Activated CD4-positive, alpha-beta memory T cell treated with anti-CD3 and anti-CD28 coated beads, Interleukin-2, amount 10 ng/mL, durations not matched to agents 7 days and 5 days (primary cell): ENCODE data around the gene TMEM255A. TPM values are rescaled to one million over a fixed set of nuclear protein-coding genes. Genes with fewer than 3 reads are reported as not detected.

Source experiments
- CTCF ChIA-PET: fragments of 350-600 bp; sonication (Branson Sonifier 250); formaldehyde crosslinking; loops from one replicate; lab custom pipeline; 2021; ENCODE audit warnings: antibody characterized with exemption, inconsistent platforms; lab: Charles Lee
- POLR2A ChIA-PET: fragments of 350-600 bp; sonication (Branson Sonifier 250); formaldehyde crosslinking; loops from one replicate; lab custom pipeline; 2021; ENCODE audit warnings: antibody characterized with exemption; lab: Charles Lee
- DNase-seq: peaks from one replicate; pipeline ENCODE4 v3.0.0-alpha.2; 2020
- H3K27ac Mint-ChIP-seq: one replicate; pipeline ENCODE4 v1.8.0; 2021; ENCODE audit warnings: mild to moderate bottlenecking, mixed read lengths
- H3K27me3 Mint-ChIP-seq: one replicate; pipeline ENCODE4 v1.8.0; 2021; ENCODE audit warnings: mixed read lengths
- H3K36me3 Mint-ChIP-seq: one replicate; pipeline ENCODE4 v1.8.0; 2021; ENCODE audit warnings: low read depth, mixed read lengths
- H3K4me1 Mint-ChIP-seq: one replicate; pipeline ENCODE4 v1.8.0; 2021; ENCODE audit warnings: mixed read lengths
- H3K4me3 Mint-ChIP-seq: one replicate; pipeline ENCODE4 v1.8.0; 2021; ENCODE audit warnings: mild to moderate bottlenecking, mixed read lengths
- H3K9me3 Mint-ChIP-seq: one replicate; pipeline ENCODE4 v1.8.0; 2021; ENCODE audit warnings: mixed read lengths
- total RNA-seq, 2 experiments: library from RNA; stranded (reverse); gene quantifications; one replicate each; pipeline ENCODE4 v1.2.3, GENCODE V29; 2021

Gene TMEM255A
- total RNA-seq, 2 experiments from 2014 or later = not detected

- Mint-ChIP-seq H3K9me3 (no peaks in the 10 kb centered on the region), H3K36me3 (no peaks in the 10 kb centered on the region), H3K27ac (no peak overlapping the region), H3K27me3 (peaks cover 18% of the 10 kb centered on the region), H3K4me3 (no peak overlapping the region), H3K4me1 (no peaks in the 10 kb centered on the region)
- ChIA-PET CTCF (no interaction called here), POLR2A (no interaction called here)
- no peak for DNase-seq
Measured at GRCh38 chrX:120321520-120322281, 10.4 kb upstream of the TMEM255A start.

- CTCF ChIA-PET = interaction anchor here (1.2 kb wide), 1 partner anchor 68 kb away, joined by 4 read pairs; the partner anchor contains the start of gene ZBTB33
Measured at GRCh38 chrX:120318411-120318810, 7.2 kb upstream of the TMEM255A start.

GRCh38 chrX:120316587-120317283 is 5.5 kb upstream of the TMEM255A start:
- DNase-seq = no peak

More at GRCh38 chrX:120318411-120318810, 7.2 kb upstream of the TMEM255A start:
- Mint-ChIP-seq H3K4me3 (no peak overlapping the region), H3K9me3 (no peaks in the 10 kb centered on the region), H3K4me1 (no peaks in the 10 kb centered on the region), H3K27ac (no peak overlapping the region), H3K36me3 (no peaks in the 10 kb centered on the region), H3K27me3 (peaks cover 33% of the 10 kb centered on the region)
- DNase-seq = no peak
- POLR2A ChIA-PET = no interaction called here

GRCh38 chrX:120315776-120316175 is 4.5 kb upstream of the TMEM255A start:
- H3K36me3 Mint-ChIP-seq = no peaks in the 10 kb centered on the region
- no peaks in the 10 kb centered on the region for H3K9me3 Mint-ChIP-seq
- DNase-seq = no peak
- H3K27me3 Mint-ChIP-seq = peaks cover 53% of the 10 kb centered on the region
- no peak overlapping the region for H3K4me3 Mint-ChIP-seq
- CTCF ChIA-PET = no interaction called here
- H3K27ac Mint-ChIP-seq = no peak overlapping the region
- peaks cover 3% of the 10 kb centered on the region for H3K4me1 Mint-ChIP-seq
- POLR2A ChIA-PET = no interaction called here

More at GRCh38 chrX:120316587-120317283, 5.5 kb upstream of the TMEM255A start:
- Mint-ChIP-seq H3K4me3 (no peak overlapping the region), H3K4me1 (no peaks in the 10 kb centered on the region), H3K9me3 (no peaks in the 10 kb centered on the region), H3K27ac (no peak overlapping the region), H3K27me3 (peaks cover 48% of the 10 kb centered on the region), H3K36me3 (no peaks in the 10 kb centered on the region)
- CTCF ChIA-PET = interaction anchor here (0.6 kb wide), 1 partner anchor 705 kb away, joined by 3 read pairs; no protein-coding TSS in a partner anchor
- POLR2A ChIA-PET = no interaction called here

- no peak for DNase-seq
- Mint-ChIP-seq H3K27me3 (peaks cover 59% of the 10 kb centered on the region), H3K27ac (no peak overlapping the region), H3K4me1 (peaks cover 29% of the 10 kb centered on the region), H3K4me3 (no peak overlapping the region), H3K36me3 (peaks cover 4% of the 10 kb centered on the region), H3K9me3 (no peaks in the 10 kb centered on the region)
- ChIA-PET CTCF (interaction anchor here (1.0 kb wide), 1 partner anchor 13 kb away, joined by 3 read pairs; no protein-coding TSS in a partner anchor), POLR2A (no interaction called here)
Measured at GRCh38 chrX:120311727-120312063, 434 bp upstream of the TMEM255A start.

GRCh38 chrX:120309873-120310705 is 1.2 kb downstream of the TMEM255A start:
- no peaks in the 10 kb centered on the region for H3K9me3 Mint-ChIP-seq
- peaks cover 55% of the 10 kb centered on the region for H3K27me3 Mint-ChIP-seq
- peaks cover 41% of the 10 kb centered on the region for H3K4me1 Mint-ChIP-seq
- ChIA-PET POLR2A (interaction anchor here (0.8 to 3.0 kb wide), 3 partner anchors 9 to 96 kb away, joined by 3 to 16 read pairs (median 4); partner anchors contain the start of gene ZBTB33), CTCF (interaction anchor here (0.6 to 1.8 kb wide), 7 partner anchors 10 to 170 kb away, joined by 3 to 15 read pairs (median 3); partner anchors contain the start of gene ZBTB33)
- peak overlapping the region; percentile 71 for H3K4me3 Mint-ChIP-seq
- DNase-seq = peak; percentile 22
- H3K27ac Mint-ChIP-seq = no peak overlapping the region
- H3K36me3 Mint-ChIP-seq = peaks cover 4% of the 10 kb centered on the region

GRCh38 chrX:120308959-120309872 is 2.0 kb downstream of the TMEM255A start:
- DNase-seq = peak; percentile 78
- Mint-ChIP-seq H3K27ac (peak overlapping the region; percentile 40), H3K4me1 (peaks cover 41% of the 10 kb centered on the region), H3K27me3 (peaks cover 50% of the 10 kb centered on the region), H3K36me3 (peaks cover 4% of the 10 kb centered on the region), H3K9me3 (no peaks in the 10 kb centered on the region), H3K4me3 (peak overlapping the region; percentile 71)
- ChIA-PET POLR2A (interaction anchor here (1.1 to 3.0 kb wide), 2 partner anchors 19 to 58 kb away, joined by 4 to 16 read pairs; partner anchors contain the start of gene ZBTB33), CTCF (interaction anchor here (0.6 to 1.8 kb wide), 13 partner anchors 9 to 177 kb away, joined by 3 to 15 read pairs (median 4); partner anchors contain the start of gene ZBTB33)

GRCh38 chrX:120308558-120308957 is 2.7 kb downstream of the TMEM255A start:
- Mint-ChIP-seq H3K27me3 (peaks cover 46% of the 10 kb centered on the region), H3K4me3 (peak overlapping the region; percentile 71), H3K27ac (no peak overlapping the region)

GRCh38 chrX:120306630-120307029 is 4.6 kb downstream of the TMEM255A start:
- peaks cover 30% of the 10 kb centered on the region for H3K27me3 Mint-ChIP-seq
- peak overlapping the region; percentile 59 for H3K27ac Mint-ChIP-seq
- ChIA-PET POLR2A (interaction anchor here (1.5 kb wide), 1 partner anchor 56 kb away, joined by 7 read pairs; the partner anchor contains the start of gene ZBTB33), CTCF (no interaction called here)
- DNase-seq = no peak
- peaks cover 55% of the 10 kb centered on the region for H3K4me1 Mint-ChIP-seq
- no peak overlapping the region for H3K4me3 Mint-ChIP-seq
- no peaks in the 10 kb centered on the region for H3K9me3 Mint-ChIP-seq
- H3K36me3 Mint-ChIP-seq = peaks cover 4% of the 10 kb centered on the region

More at GRCh38 chrX:120308558-120308957, 2.7 kb downstream of the TMEM255A start:
- Mint-ChIP-seq H3K36me3 (peaks cover 4% of the 10 kb centered on the region), H3K4me1 (peaks cover 41% of the 10 kb centered on the region), H3K9me3 (no peaks in the 10 kb centered on the region)
- ChIA-PET CTCF (interaction anchor here (0.9 to 1.8 kb wide), 12 partner anchors 8 to 177 kb away, joined by 3 to 15 read pairs (median 4); partner anchors contain the start of gene ZBTB33), POLR2A (interaction anchor here (1.1 to 3.0 kb wide), 2 partner anchors 19 to 58 kb away, joined by 4 to 16 read pairs; partner anchors contain the start of gene ZBTB33)
- no peak for DNase-seq

GRCh38 chrX:120305531-120306141 is 5.6 kb downstream of the TMEM255A start:
- no peak overlapping the region for H3K4me3 Mint-ChIP-seq
- peaks cover 4% of the 10 kb centered on the region for H3K36me3 Mint-ChIP-seq
- POLR2A ChIA-PET = interaction anchor here (1.5 kb wide), 1 partner anchor 55 kb away, joined by 7 read pairs; the partner anchor contains the start of gene ZBTB33
- H3K27me3 Mint-ChIP-seq = peaks cover 23% of the 10 kb centered on the region
- no peak for DNase-seq
- H3K4me1 Mint-ChIP-seq = peaks cover 59% of the 10 kb centered on the region
- H3K27ac Mint-ChIP-seq = no peak overlapping the region
- no peaks in the 10 kb centered on the region for H3K9me3 Mint-ChIP-seq
- CTCF ChIA-PET = no interaction called here

- DNase-seq = no peak
- Mint-ChIP-seq H3K4me1 (peaks cover 57% of the 10 kb centered on the region), H3K4me3 (no peak overlapping the region), H3K9me3 (no peaks in the 10 kb centered on the region), H3K27me3 (peaks cover 10% of the 10 kb centered on the region), H3K36me3 (no peaks in the 10 kb centered on the region), H3K27ac (no peak overlapping the region)
- ChIA-PET POLR2A (no interaction called here), CTCF (interaction anchor here (1.0 kb wide), 1 partner anchor 53 kb away, joined by 3 read pairs; the partner anchor contains the start of gene ZBTB33)
Measured at GRCh38 chrX:120304256-120304655, 7.0 kb downstream of the TMEM255A start.
